ENCODE measurements around the gene KRT35. TPM values are rescaled to one million over a fixed set of nuclear protein-coding genes. Genes with fewer than 3 reads are reported as not detected.

Gene KRT35
- total and polyA plus RNA-seq, 2 experiments from 2014 or later, result not detected

GRCh38 chr17:41464682-41465081 is 16.3 kb downstream of the KRT35 start:
- Histone ChIP-seq H4K20me1 (replicated peaks; ENCODE audit: insufficient read depth) (no peaks in the 10 kb centered on the region), H3K79me2 (replicated peaks; ENCODE audit: insufficient read depth) (no peaks in the 10 kb centered on the region), H3K4me3 (no peak overlapping the region), H3K4me2 (no peak overlapping the region), H3K27ac (ENCODE audit: low read depth) (no peak overlapping the region), H2AFZ (no peak overlapping the region), H3K9me2 (ENCODE audit: insufficient read depth) (0 out of 2 replicates have a peak, but pooled peaks cover 7% of the 10 kb centered on the region), H3K4me1 (ENCODE audit: insufficient read depth) (no peaks in the 10 kb centered on the region), H3K36me3 (ENCODE audit: insufficient read depth) (no peaks in the 10 kb centered on the region), H3F3A (replicated peaks; ENCODE audit: low read depth) (no peaks in the 10 kb centered on the region), H3K27me3 (ENCODE audit: insufficient read depth) (no peaks in the 10 kb centered on the region)
- no peak for DNase-seq (ENCODE audit: low spot score)
- TF ChIP-seq STAT1 (IDR thresholded peaks at IDR 0.05; ENCODE audit: unreplicated experiment) (no peak), ZNF462 (CRISPR knock-in tag; IDR thresholded peaks at IDR 0.05) (no peak), ETS1 (IDR thresholded peaks at IDR 0.05) (no peak), CREB1 (CRISPR knock-in tag; IDR thresholded peaks at IDR 0.05; ENCODE audit: low read depth) (no peak), ZNF331 (CRISPR knock-in tag; IDR thresholded peaks at IDR 0.05; ENCODE audit: low read depth) (no peak), JUNB (IDR thresholded peaks at IDR 0.05; ENCODE audit: unreplicated experiment) (no peak), POLR2AphosphoS5 (IDR thresholded peaks at IDR 0.05; ENCODE audit: low read depth) (no peak), EZH2phosphoT487 (IDR thresholded peaks at IDR 0.05; ENCODE audit: unreplicated experiment) (no peak), REST (IDR thresholded peaks at IDR 0.05; ENCODE audit: unreplicated experiment) (no peak), NANOG (IDR thresholded peaks at IDR 0.05; ENCODE audit: borderline replicate concordance) (no peak), ZNF114 (CRISPR knock-in tag; IDR thresholded peaks at IDR 0.05) (no peak)
- H3K4me3 Mint-ChIP-seq, result no peak overlapping the region
- H3K9me3 Mint-ChIP-seq, result peaks cover 6% of the 10 kb centered on the region; the same call in 2 of the 3 replicates
- no peak overlapping the region for H3K27ac Mint-ChIP-seq
- H3K27me3 Mint-ChIP-seq (ENCODE audit: insufficient read depth, low read depth, poor library complexity), result peaks cover 5% of the 10 kb centered on the region
- no peak for ATAC-seq
- H3K36me3 Mint-ChIP-seq (ENCODE audit: low read depth), result no peaks in the 10 kb centered on the region
- no peaks in the 10 kb centered on the region for H3K4me1 Mint-ChIP-seq

All from GM23338 (cell line).